ENCODE results near the gene ST3GAL4. TPM values are rescaled to one million over a fixed set of nuclear protein-coding genes. Genes with fewer than 3 reads are reported as not detected.
"Not testable (repeated sequence)": the region's sequence is repeated elsewhere in the genome, so short reads cannot be mapped to it uniquely, and the experiment has no call there.

ST3GAL4 gene
- total RNA-seq, 1 donor from 2014 or later: 26.2 TPM

GRCh38 chr11:126363706-126364248 lies 8.3 kb downstream of the ST3GAL4 start:
- DNase-seq: no peak
- no peaks in the 10 kb centered on the region for H3K36me3 ChIP-seq
- TF ChIP-seq, protein P1, sequence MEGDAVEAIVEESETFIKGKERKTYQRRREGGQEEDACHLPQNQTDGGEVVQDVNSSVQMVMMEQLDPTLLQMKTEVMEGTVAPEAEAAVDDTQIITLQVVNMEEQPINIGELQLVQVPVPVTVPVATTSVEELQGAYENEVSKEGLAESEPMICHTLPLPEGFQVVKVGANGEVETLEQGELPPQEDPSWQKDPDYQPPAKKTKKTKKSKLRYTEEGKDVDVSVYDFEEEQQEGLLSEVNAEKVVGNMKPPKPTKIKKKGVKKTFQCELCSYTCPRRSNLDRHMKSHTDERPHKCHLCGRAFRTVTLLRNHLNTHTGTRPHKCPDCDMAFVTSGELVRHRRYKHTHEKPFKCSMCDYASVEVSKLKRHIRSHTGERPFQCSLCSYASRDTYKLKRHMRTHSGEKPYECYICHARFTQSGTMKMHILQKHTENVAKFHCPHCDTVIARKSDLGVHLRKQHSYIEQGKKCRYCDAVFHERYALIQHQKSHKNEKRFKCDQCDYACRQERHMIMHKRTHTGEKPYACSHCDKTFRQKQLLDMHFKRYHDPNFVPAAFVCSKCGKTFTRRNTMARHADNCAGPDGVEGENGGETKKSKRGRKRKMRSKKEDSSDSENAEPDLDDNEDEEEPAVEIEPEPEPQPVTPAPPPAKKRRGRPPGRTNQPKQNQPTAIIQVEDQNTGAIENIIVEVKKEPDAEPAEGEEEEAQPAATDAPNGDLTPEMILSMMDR (IDR thresholded peaks at IDR 0.05): no peak
- H3K4me1 ChIP-seq: peaks cover 40% of the 10 kb centered on the region
- no peak overlapping the region for H3K27ac ChIP-seq
- no peaks in the 10 kb centered on the region for H3K9me3 ChIP-seq
- no peaks in the 10 kb centered on the region for H3K27me3 ChIP-seq (ENCODE audit: low read depth)
- ATAC-seq: no peak
- intact Hi-C loops (cut with DNase I): no loop called here
- H3K4me3 ChIP-seq: no peak overlapping the region

DNA sequence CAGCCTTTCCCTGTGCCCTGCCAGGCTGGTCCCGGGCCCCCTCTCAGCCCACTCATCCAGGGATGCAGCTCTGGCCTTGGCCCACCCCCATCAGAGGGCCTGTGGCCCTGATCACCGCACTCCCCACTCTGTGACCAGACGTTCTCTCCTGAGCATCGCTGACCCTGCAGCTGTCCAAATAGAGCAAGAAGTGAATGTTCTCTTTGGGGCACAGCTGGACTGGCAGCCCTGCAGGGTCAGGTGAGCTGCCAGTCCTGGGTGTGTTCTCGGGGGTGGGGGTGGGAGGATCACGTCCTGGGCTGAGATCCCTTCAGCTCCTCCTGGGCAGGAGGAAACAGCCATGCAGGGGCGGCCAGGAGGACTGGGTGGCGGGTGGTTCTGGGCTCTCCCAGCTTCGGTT lies 9.2 kb downstream of the ST3GAL4 start:
- H3K4me3 ChIP-seq; H3K27me3 ChIP-seq (ENCODE audit: low read depth); H3K27ac ChIP-seq; DNase-seq; H3K9me3 ChIP-seq; intact Hi-C loops (cut with DNase I); H3K36me3 ChIP-seq: not testable (repeated sequence)
- peak; percentile 6 to 17 for ATAC-seq
- H3K4me1 ChIP-seq: peaks cover 35% of the 10 kb centered on the region

- Histone ChIP-seq H3K4me1 (peaks cover 27% of the 10 kb centered on the region), H3K27ac (peak overlapping the region; percentile 71)
- H3K4me3 ChIP-seq; H3K9me3 ChIP-seq; intact Hi-C loops (cut with DNase I); H3K27me3 ChIP-seq (ENCODE audit: low read depth); DNase-seq; H3K36me3 ChIP-seq: not testable (repeated sequence)
- ATAC-seq: peak; percentile 27 to 38
These were observed 10.0 kb downstream of the ST3GAL4 start for GRCh38 chr11:126365508-126365907.

- ATAC-seq (peak; percentile 57 to 63), DNase-seq (peak; percentile 60)
- H3K4me3 ChIP-seq: no peak overlapping the region
- TF ChIP-seq, protein P1 (IDR thresholded peaks at IDR 0.05): no peak
- no peaks in the 10 kb centered on the region for H3K36me3 ChIP-seq
- no peaks in the 10 kb centered on the region for H3K27me3 ChIP-seq (ENCODE audit: low read depth)
- H3K4me1 ChIP-seq: peaks cover 24% of the 10 kb centered on the region
- H3K27ac ChIP-seq: peak overlapping the region; percentile 71
- intact Hi-C loops (cut with DNase I): no loop called here
- H3K9me3 ChIP-seq: no peaks in the 10 kb centered on the region
These were observed 10.8 kb downstream of the ST3GAL4 start for GRCh38 chr11:126366064-126366822.

DNA sequence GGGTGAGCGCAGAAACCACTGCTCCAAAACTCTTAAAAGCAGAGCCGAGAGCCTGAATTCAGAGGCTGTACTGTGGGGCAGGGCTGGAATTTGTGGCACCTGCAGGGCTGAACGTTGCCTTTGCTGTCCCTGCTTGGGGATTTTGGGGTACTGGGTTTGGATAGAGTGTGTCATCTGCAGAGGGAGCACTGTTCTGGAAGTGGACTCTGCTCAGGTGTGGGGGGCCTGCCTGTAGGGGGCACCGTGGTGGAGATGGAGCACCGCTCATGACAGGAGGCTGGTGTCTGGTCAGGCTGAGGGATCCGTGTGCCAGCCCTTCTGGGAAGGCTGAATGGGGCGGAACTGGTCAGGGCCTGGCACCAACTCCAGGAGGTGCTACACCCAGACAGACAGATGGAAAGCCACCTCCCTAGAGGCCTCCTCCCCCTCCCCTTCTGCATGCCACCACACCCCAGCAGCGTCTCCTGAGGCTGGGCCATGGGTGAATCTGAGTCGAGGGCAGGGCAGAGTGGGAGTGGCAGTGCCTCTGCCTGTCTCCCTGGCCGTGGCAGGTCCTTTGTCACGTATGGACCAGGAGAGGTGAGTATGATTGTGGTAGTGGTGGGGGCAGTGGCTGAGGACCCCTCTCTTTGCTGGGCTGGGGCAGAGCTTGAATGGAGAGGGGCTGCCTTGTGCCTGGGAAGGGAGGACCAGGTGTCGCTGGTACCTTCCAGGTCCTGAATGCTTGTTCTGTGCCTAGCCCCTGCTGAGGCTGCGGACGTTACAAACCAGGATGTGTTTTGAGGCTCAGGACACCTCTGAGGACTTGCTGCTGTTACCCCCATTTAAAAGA lies 11.6 kb downstream of the ST3GAL4 start:
- H3K27ac ChIP-seq: peak overlapping the region; percentile 71
- H3K4me3 ChIP-seq; H3K9me3 ChIP-seq; intact Hi-C loops (cut with DNase I); H3K27me3 ChIP-seq (ENCODE audit: low read depth); DNase-seq; H3K36me3 ChIP-seq: not testable (repeated sequence)
- H3K4me1 ChIP-seq: peaks cover 24% of the 10 kb centered on the region
- ATAC-seq: peak; percentile 24 to 28

DNA sequence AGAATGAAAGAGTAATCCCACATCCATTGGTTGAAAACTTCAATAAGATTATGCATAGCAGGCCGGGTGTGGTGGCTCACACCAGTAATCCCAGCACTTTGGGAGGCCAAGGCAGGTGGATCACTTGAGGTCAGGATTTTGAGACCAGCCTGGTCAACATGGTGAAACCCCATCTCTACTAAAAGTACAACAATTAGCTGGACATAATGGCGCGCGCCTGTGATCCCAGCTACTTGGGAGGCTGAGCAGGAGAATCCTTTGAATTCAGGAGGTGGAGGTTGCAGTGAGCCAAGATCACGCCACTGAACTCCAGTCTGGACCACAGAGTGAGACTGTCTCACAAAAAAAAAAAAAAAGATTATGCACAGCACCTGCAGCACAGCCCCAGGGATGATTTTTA lies 12.3 kb downstream of the ST3GAL4 start:
- peak overlapping the region; percentile 71 for H3K27ac ChIP-seq

DNA sequence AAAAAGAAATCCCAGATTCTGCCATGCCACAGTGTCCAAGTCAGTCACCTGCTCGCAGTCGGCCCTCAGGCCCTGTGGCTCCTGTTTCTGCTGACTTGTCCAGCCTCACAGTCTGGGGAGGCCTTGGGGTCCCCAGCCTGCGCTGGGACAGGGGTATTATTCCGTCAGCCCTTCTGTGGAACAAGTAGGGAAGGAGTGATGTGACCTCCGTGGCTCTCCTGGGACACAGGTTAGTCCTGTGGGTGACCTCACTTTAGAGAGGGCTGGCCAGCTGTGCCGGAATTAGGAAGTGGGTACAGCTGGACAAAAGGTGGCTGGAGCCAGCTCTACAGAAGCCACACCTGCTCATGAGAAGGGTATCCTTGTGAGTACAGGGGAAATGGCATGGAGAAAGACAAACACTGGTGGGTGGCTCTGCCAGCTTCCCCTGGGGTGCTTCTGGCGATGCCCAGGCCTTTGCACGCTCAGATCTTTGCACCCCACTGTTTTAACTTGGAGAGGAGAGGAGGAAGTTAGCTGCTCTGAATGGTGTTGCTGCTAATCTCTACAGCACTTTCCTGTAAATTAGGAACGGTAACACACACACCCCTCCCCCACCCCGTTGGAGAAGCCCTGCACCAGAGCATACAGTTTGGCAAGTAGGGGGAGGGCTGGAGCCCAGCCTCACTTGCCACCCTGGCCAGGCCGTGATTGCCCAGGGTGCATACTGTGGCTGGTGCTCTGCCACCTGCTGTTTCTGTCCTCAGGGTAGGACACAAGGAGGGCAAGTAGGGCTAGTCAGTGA lies 13.0 kb downstream of the ST3GAL4 start:
- H3K36me3 ChIP-seq; H3K9me3 ChIP-seq; H3K27me3 ChIP-seq (ENCODE audit: low read depth); H3K4me3 ChIP-seq; intact Hi-C loops (cut with DNase I); DNase-seq: not testable (repeated sequence)
- Histone ChIP-seq H3K27ac (peak overlapping the region; percentile 63), H3K4me1 (peaks cover 31% of the 10 kb centered on the region)
- peak; percentile 21 to 31 for ATAC-seq

More for the DNA sequence above, 12.3 kb downstream of the ST3GAL4 start:
- H3K9me3 ChIP-seq; DNase-seq; H3K27me3 ChIP-seq (ENCODE audit: low read depth); H3K4me3 ChIP-seq; intact Hi-C loops (cut with DNase I); H3K36me3 ChIP-seq; ATAC-seq: not testable (repeated sequence)
- H3K4me1 ChIP-seq: peaks cover 24% of the 10 kb centered on the region
